ENCODE data around the gene CAMSAP3. TPM values are rescaled to one million over a fixed set of nuclear protein-coding genes. Genes with fewer than 3 reads are reported as not detected.

The CAMSAP3 gene
- total RNA-seq, 4 donors from 2014 or later, result 75.3 to 174 (median 110) TPM

DNA sequence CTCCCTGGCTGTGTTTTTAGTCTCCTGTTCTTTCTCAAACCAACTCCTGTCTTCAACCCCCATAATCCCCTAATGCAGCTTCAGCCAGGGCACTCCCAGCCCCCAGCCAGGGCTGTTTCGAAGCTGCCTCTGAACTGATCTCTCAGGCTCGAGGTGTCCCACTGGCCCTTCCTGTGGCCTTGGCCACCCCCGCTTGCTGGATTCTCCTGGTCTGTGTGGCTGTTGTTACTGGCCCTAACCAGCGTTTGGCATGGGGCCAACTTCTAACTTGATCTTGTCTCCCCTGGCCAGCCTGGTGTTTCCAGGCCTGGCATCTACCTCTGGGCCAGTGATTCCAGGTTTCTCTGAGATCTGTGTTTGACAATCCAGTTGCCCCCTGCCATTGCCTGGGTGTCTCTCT is 22.7 kb downstream of the CAMSAP3 start:
- TF ChIP-seq, protein P1, sequence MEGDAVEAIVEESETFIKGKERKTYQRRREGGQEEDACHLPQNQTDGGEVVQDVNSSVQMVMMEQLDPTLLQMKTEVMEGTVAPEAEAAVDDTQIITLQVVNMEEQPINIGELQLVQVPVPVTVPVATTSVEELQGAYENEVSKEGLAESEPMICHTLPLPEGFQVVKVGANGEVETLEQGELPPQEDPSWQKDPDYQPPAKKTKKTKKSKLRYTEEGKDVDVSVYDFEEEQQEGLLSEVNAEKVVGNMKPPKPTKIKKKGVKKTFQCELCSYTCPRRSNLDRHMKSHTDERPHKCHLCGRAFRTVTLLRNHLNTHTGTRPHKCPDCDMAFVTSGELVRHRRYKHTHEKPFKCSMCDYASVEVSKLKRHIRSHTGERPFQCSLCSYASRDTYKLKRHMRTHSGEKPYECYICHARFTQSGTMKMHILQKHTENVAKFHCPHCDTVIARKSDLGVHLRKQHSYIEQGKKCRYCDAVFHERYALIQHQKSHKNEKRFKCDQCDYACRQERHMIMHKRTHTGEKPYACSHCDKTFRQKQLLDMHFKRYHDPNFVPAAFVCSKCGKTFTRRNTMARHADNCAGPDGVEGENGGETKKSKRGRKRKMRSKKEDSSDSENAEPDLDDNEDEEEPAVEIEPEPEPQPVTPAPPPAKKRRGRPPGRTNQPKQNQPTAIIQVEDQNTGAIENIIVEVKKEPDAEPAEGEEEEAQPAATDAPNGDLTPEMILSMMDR (IDR thresholded peaks at IDR 0.05), result no peak
- no peak for TF ChIP-seq POLR2A (IDR thresholded peaks at IDR 0.05)
- intact Hi-C loops (cut with DNase I; ENCODE audit: low total_unique reads), result no loop called here
- DNase-seq (ENCODE audit: low spot score in 2 of 2), result no peak
- no peak overlapping the region for H3K4me3 ChIP-seq (ENCODE audit: low read depth, poor library complexity, severe bottlenecking)
- 62 to 69% methylated on average over 4 of the region's 4 CpGs for WGBS, 2 donors

DNA sequence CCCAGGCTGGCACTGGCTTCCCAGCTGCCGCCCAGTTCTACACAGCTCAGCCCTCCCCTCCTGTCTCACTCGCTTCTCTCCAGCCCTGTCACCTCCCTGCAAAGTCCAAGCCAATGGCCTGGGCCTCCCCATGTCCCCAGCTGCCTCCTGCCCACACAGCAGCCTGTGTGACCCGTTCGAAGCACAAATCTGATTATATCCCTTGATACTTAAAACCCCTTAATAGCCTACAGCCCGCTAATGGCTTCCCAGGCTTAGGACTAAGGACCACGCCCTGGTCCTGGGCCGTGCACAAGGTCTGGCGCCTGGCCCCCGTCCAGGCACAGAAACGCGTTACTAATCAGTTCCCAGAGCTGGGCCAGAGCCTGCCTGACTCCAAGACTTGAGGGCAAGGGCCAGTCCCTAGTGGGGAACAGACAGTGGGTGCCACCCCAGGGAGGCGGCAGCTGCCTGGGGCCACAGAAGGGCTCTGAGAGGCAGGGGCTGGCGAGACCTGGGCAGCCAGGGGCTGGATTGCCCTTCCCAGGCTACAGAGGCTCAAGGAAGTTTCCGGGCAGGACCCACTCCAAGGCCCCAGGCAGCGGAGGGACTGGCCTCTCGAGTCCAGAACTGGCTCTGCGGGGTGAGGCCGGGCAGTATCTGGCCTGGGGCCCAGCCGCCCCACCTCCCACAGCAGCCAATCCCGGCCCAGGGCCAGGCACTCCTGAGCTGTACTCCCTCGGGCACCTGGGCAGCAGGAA is 23.3 kb downstream of the CAMSAP3 start:
- intact Hi-C loops (cut with DNase I; ENCODE audit: low total_unique reads), result no loop called here
- no peak overlapping the region for H3K4me3 ChIP-seq (ENCODE audit: low read depth, poor library complexity, severe bottlenecking)

DNA sequence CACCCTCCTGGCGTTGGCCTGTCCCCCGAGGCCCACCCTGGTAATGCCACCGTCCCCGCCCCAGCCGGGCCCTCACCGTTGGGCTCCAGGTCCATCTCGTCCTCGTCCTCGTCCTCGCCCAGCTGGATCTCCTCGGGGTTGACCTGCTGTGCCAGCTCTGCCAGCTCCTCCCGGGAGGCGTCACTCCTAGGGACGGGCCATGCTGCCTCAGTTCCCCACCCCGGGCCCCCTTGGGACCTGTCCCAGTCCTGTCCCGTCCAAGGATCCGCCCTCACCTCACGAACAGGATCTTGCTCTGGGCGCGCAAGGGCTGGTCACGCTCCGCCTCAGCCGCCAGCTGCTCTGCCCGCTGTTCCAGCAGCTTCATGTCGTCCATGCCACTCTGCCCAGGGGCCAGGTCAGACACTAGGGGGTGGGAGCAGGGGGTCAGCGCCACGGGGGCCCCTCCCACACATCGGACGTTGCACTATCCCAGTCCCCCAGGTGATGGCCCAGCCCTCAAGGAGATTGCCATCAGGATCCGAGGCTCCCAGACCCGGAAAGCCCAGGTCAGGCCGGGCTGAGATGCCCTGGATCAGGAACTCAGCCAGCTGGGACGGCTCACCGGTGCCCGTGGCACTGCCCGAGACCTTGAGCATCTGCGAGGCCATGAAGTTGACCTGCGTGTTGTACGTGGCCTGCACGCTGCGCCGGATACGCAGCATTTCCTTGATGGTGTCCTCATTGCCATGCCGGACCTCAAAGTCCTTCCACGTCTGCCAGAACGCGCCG is 24.2 kb downstream of the CAMSAP3 start:
- WGBS, 2 donors, result 68 to 82% methylated on average over 39 to 45 of the region's 48 CpGs
- no peak overlapping the region for H3K4me3 ChIP-seq (ENCODE audit: low read depth, poor library complexity, severe bottlenecking)
- intact Hi-C loops (cut with DNase I; ENCODE audit: low total_unique reads), result no loop called here
- TF ChIP-seq POLR2A (IDR thresholded peaks at IDR 0.05), result no peak
- TF ChIP-seq, protein P1 (IDR thresholded peaks at IDR 0.05), result no peak
- no peak for DNase-seq (ENCODE audit: low spot score in 2 of 2)

More for the DNA sequence above, 23.3 kb downstream of the CAMSAP3 start:
- TF ChIP-seq, protein P1 (IDR thresholded peaks at IDR 0.05), result no peak
- no peak for TF ChIP-seq POLR2A (IDR thresholded peaks at IDR 0.05)
- 51 to 52% methylated on average over 15 to 21 of the region's 21 CpGs for WGBS, 2 donors
- no peak for DNase-seq (ENCODE audit: low spot score in 2 of 2)

DNA sequence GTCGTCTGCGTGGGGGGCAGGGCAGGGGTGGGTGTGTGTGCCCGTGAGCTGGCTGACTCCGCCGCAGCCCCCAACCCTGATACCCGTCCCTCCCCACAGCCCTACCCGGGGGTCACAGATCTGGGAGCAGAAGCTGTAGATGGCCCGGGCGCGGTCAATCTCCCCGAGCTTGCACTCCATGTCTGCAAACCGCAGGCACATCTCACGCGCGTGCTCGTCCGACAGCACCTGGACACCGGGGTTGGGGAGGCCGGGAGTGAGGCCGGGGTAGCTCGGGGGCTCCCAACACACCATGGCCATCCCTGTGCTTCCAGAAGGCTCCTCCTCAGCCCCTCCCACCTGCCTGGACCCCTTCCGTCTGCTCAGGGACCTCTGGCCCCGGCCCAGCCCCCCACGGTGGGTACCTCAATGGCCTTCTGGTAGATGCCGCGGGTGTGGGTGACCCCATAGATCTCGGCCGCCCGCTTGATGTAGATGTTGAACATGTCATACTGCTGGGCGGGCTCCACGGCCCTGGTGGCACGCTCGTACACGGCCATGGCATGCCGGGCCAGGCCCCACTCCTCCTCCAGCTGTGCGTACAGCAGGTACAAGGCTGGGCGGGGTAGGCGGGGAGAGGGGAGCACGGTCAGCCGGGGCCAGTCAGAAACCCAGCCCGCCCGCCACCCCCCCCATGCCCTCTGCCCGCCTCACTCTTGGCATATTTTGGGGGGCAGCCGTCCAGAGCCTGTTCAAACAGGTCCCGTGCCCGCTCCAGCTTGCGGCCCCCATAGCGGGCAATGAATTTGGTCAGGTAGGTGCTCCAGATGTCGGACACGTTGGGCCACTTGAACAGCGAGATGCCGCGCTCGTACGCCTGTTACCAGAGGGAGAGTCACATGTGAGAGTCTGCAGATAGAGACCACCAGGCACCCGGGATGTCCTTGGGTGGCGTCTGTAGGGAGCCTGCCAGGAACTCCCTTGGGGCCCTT is 25.1 kb downstream of the CAMSAP3 start:
- TF ChIP-seq, protein P1 (IDR thresholded peaks at IDR 0.05), result no peak
- no peak for TF ChIP-seq POLR2A (IDR thresholded peaks at IDR 0.05)
- intact Hi-C loops (cut with DNase I; ENCODE audit: low total_unique reads), result no loop called here
- H3K4me3 ChIP-seq (ENCODE audit: low read depth, poor library complexity, severe bottlenecking), result no peak overlapping the region
- DNase-seq (ENCODE audit: low spot score in 2 of 2), result no peak
- WGBS, 2 donors, result 90 to 94% methylated on average over 28 to 41 of the region's 57 CpGs

DNA sequence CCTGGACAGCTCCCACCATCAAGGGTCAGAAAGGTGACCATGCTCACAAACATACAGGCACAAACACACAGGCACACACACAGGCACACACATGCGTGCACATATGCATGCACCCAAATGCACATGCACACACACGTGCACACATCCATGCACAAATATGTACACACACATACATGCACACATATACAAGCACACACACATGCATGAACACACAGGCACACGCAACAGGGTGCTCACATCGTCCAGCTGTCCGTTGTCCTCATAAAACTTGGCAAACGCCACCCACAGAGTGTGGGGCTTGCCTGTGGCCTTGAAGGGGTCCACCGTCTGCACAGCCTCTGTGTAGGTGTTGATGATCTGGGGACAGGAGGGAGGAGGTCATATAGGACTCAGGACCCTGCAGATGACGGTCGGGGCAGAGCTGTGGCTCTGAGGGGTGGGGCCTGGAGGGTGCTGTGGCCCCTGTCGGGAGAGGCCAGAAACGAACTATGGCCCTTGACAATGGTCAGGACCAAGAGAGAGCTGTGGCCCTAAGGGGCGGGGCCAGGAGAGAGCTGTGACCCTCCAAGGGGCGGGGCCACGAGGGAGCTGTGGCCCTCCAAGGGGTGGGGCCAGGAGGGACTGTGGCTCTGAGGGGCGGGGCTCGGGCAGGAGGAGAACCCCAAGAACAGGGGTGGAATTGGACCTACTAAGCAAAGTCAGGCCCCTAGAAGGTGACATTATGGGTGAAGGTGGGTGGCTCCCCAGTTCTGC is 27.4 kb downstream of the CAMSAP3 start:
- intact Hi-C loops (cut with DNase I; ENCODE audit: low total_unique reads), result no loop called here
- no peak overlapping the region for H3K4me3 ChIP-seq (ENCODE audit: low read depth, poor library complexity, severe bottlenecking)
- no peak for TF ChIP-seq POLR2A (IDR thresholded peaks at IDR 0.05)
- TF ChIP-seq, protein P1 (IDR thresholded peaks at IDR 0.05), result no peak
- DNase-seq (ENCODE audit: low spot score in 2 of 2), result no peak
- 85 to 91% methylated on average over 16 of the region's 16 CpGs for WGBS, 2 donors
